ENCODE results near the gene MGAM2.

Gene MGAM2

GRCh38 chr7:142180426-142180825 is 68.9 kb downstream of the MGAM2 start:
- no peak for DNase-seq

GRCh38 chr7:142181211-142181610 is 69.7 kb downstream of the MGAM2 start:
- DNase-seq: no peak

DNA sequence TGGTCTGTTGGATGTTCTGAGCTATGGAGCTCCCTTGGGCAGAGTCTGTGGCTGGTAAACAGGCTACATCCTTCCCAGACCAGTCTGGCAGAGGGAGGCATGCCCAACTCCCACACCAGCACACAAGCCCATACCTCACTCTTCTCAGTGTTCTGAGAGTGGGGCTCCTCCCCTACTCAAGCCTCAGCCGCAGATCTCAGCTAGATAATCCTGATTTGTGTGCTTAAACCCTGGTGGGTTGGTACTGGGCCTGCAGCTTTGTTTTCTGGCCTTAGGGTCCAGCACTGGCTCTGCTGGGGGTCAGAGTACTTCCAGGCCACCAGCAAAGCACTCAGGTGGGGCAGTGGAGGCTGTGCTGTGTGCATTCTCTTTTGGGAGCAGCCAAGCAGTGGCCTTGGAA is 70.4 kb downstream of the MGAM2 start:
- no peak for DNase-seq

GRCh38 chr7:142185069-142185468 is 73.6 kb downstream of the MGAM2 start:
- DNase-seq: no peak

DNA sequence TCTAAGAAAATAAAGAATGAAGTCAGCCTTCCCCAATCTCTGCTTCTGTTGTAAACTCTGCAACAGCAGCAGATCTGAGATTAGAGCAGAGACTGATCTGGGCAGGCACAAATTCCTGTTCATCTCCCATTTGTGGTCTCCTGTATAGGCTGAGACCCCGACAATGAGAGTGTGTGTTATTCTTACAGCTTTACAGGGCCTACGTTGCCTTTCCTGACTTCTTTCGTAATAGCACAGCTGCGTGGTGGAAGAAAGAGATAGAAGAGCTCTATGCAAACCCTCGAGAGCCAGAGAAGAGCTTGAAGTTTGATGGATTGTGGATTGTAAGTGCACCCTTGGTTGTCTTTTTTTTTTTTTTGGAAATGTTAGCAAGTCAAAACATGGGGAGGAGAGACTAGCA is 74.3 kb downstream of the MGAM2 start:
- DNase-seq: no peak

- no peak for DNase-seq
Measured at GRCh38 chr7:142188154-142188553, 76.6 kb downstream of the MGAM2 start.

- DNase-seq: no peak
Measured at GRCh38 chr7:142188846-142189245, 77.3 kb downstream of the MGAM2 start.

DNA sequence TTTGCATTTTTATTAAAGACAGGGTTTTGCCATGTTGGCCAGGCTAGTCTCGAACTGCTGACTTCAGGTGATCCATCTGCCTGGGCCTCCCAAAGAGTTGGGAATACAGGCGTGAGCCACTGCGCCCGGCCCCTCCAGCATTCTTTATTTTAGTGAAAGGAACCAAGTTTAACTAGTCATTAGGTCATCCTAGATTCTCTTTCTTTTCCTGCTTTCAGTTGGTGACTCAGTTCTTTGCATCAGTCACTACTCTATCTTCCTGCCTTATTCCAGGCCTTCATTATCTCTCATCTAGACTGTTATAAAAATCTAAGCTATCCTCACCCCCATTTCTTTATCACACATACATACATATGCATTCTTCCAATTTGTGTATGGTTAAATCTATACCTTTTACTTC is 82.7 kb downstream of the MGAM2 start:
- no peak for DNase-seq

- DNase-seq: no peak
Measured at GRCh38 chr7:142196066-142196840, 84.7 kb downstream of the MGAM2 start.

- DNase-seq: no peak
Measured at GRCh38 chr7:142200206-142200605, 88.7 kb downstream of the MGAM2 start.

DNA sequence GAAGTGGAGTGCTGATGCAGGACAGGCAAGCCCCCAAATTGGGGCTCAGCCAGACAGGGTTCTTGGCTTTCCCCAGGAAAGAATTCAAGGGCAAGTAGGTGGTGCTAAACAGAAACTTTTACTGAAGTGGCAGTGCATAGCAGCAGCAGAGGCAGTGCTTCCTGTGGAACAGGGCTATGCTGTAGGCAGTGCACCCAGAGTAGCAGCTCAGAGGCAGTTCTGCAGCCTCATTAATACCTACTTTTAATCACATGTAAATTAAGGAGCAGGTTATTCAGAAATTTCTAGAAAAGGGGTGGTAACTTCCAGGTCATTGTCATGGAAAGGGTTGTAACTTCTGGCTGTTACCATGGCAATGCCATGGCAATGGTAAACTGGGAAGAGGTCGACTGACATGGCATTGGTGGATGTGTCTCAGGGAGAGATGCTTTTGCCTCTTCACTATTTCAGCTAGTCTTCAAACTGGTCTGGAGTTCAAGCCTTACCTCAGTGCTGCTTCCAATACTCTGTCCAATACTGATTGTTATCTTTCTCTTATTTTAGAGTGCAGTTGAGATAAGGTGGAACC is 117.1 kb downstream of the MGAM2 start:
- no peak for DNase-seq

GRCh38 chr7:142231716-142232115 is 120.2 kb downstream of the MGAM2 start:
- peak; percentile 29 for DNase-seq

- no peak for DNase-seq
Measured at GRCh38 chr7:142240546-142240945, 129.0 kb downstream of the MGAM2 start.

DNA sequence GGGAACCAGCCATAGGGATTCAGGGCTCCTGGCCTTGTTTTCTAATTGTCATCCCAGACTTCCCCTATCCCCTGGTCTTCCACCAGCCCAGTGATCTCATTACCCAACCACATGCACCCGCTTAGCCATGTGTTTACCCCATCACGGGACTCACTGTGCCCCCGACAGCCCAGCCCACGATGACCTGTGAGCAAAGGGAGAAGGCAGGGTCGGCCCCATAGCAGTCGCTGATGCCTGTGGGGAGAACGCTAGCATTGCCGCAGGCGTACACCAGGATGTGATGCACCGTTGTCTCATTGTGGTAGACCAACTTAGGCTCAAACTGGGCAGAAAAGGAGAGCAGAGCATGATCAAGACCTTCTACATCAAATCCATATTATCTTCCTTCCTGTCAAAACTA is 132.3 kb downstream of the MGAM2 start:
- DNase-seq: no peak

GRCh38 chr7:142248166-142249160 is 136.9 kb downstream of the MGAM2 start:
- no peak for DNase-seq

GRCh38 chr7:142249918-142250317 is 138.4 kb downstream of the MGAM2 start:
- no peak for DNase-seq

DNA sequence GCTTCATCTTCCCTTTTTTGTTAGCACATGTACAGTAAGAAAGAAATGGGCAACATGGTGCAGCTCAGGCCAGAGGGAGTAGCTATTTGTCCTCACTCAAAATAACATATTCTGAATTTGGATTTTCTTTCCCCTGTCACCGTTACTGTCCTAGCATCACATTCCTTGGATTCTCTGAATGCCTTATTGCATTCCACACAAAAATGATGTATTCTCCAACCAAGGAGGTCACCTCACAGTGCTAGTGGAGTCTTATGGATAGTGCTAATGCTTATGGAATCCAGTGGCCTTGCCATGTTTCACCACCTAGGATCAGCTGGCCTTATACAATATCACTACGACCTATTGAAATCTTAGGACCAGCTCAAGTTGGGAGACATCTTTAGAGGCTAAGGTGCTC is 139.2 kb downstream of the MGAM2 start:
- no peak for DNase-seq

- DNase-seq: no peak
Measured at GRCh38 chr7:142257958-142258357, 146.4 kb downstream of the MGAM2 start, which contains the start of gene PRSS58. Gene PRSS58, minus strand, starts transcription at chr7:142258058. Its CDS starts 351 bp downstream, at chr7:142257707.

- DNase-seq: no peak
Measured at GRCh38 chr7:142263598-142264380, 152.3 kb downstream of the MGAM2 start.
